Neural crest cell (in vitro differentiated cells): ENCODE data around the gene MVB12B. TPM values are rescaled to one million over a fixed set of nuclear protein-coding genes. Genes with fewer than 3 reads are reported as not detected.
A peak's percentile ranks its signal among the peaks of the same experiment; 100 is the strongest.

Experiments
- DNase-seq: peaks from one replicate; pipeline ENCODE4 v3.0.0; 2021; ENCODE audit warnings: low read depth, mixed read lengths, low spot score
- H3K27ac Mint-ChIP-seq: one replicate; pipeline ENCODE4 v1.8.0; 2021; ENCODE audit warnings: mild to moderate bottlenecking, mixed read lengths; ENCODE audit not compliant: unreplicated experiment
- H3K27me3 Mint-ChIP-seq: 2 replicates; pipeline ENCODE4 v1.8.0; 2021; ENCODE audit warnings: low read depth, mild to moderate bottlenecking, mixed read lengths
- H3K36me3 Mint-ChIP-seq: 2 replicates; pipeline ENCODE4 v1.8.0; 2021; ENCODE audit warnings: low read depth, mild to moderate bottlenecking, mixed read lengths
- H3K4me1 Mint-ChIP-seq: 2 replicates; pipeline ENCODE4 v1.8.0; 2021; ENCODE audit warnings: mixed read lengths
- H3K4me3 Mint-ChIP-seq: one replicate; pipeline ENCODE4 v1.8.0; 2021; ENCODE audit warnings: mild to moderate bottlenecking, mixed read lengths
- H3K9me3 Mint-ChIP-seq: 2 replicates; pipeline ENCODE4 v1.8.0; 2021; ENCODE audit warnings: mixed read lengths
- total RNA-seq: library from RNA; stranded (reverse); gene quantifications from 2 replicates; pipeline ENCODE4 v1.2.1, GENCODE V29; 2021
- TF ChIP-seq, protein P1 (sequence below): fragments of 200-600 bp; sonication (generic); conservative IDR thresholded peaks from 2 replicates; pipeline ENCODE4 v1.5.0; 2021; ENCODE audit warnings: antibody characterized with exemption, mild to moderate bottlenecking

MVB12B gene
- total RNA-seq, 1 donor from 2014 or later: 68.1 TPM

- H3K9me3 Mint-ChIP-seq: no peaks in the 10 kb centered on the region
- peak overlapping the region; percentile 60 for H3K27ac Mint-ChIP-seq
- no peaks in the 10 kb centered on the region for H3K36me3 Mint-ChIP-seq
- H3K27me3 Mint-ChIP-seq: peaks cover 21% of the 10 kb centered on the region
- DNase-seq: no peak
- H3K4me3 Mint-ChIP-seq: no peak overlapping the region
- H3K4me1 Mint-ChIP-seq: peaks cover 42% of the 10 kb centered on the region
- TF ChIP-seq, protein P1, sequence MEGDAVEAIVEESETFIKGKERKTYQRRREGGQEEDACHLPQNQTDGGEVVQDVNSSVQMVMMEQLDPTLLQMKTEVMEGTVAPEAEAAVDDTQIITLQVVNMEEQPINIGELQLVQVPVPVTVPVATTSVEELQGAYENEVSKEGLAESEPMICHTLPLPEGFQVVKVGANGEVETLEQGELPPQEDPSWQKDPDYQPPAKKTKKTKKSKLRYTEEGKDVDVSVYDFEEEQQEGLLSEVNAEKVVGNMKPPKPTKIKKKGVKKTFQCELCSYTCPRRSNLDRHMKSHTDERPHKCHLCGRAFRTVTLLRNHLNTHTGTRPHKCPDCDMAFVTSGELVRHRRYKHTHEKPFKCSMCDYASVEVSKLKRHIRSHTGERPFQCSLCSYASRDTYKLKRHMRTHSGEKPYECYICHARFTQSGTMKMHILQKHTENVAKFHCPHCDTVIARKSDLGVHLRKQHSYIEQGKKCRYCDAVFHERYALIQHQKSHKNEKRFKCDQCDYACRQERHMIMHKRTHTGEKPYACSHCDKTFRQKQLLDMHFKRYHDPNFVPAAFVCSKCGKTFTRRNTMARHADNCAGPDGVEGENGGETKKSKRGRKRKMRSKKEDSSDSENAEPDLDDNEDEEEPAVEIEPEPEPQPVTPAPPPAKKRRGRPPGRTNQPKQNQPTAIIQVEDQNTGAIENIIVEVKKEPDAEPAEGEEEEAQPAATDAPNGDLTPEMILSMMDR: no peak
These were observed 205.9 kb downstream of the MVB12B start for GRCh38 chr9:126532489-126532888.

DNA sequence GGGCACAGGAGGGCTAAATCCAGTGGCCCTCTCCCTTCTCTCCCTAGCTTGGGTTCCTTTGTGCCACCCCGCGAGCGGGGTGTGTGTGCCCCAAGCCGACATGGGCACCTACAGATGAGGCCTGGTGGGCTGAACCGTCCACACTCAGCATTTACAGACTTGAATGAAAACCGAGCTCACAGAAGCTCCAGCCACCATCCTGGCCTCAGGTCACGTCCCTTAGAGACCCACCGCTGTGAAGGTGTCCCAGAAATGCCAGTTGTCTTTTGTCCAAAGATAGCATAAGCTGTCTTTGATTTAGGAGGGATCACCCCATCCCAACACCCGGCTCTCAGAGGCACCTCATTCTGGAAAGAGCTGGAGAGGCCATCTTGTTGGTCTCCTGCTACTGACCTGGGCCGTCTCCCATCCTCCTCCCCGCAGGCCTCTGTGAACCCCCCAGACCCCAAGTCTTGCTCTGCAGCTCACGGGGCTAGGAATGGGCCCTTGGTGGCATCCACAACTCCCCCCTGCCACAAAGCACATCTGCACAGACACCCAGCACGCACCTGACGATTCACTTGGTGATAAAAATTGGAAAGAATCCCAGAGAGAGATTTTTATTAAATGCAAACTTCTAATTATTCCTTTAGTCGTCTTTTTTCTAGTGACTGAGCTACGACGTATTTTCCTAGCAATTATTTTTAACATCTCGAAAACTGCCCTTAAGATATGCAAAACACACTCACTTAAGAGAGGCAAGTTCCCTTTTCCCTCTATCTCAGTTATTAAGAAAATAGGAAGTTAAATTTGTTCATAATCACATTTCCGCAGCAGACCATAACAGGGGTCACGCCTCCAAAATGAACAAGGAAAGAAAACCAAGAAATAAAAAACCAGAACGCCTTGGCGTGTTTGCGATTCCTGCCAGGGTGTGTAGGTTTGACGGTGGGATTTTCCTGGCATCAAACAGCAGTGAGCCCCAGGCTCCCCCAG, 206.6 kb downstream of the MVB12B start:
- Mint-ChIP-seq H3K4me3 (no peak overlapping the region), H3K9me3 (no peaks in the 10 kb centered on the region), H3K36me3 (no peaks in the 10 kb centered on the region), H3K27me3 (peaks cover 21% of the 10 kb centered on the region), H3K27ac (peak overlapping the region; percentile 60), H3K4me1 (peaks cover 39% of the 10 kb centered on the region)
- TF ChIP-seq, protein P1: no peak
- DNase-seq: no peak

GRCh38 chr9:126533926-126534310, 207.3 kb downstream of the MVB12B start:
- Mint-ChIP-seq H3K27ac (no peak overlapping the region), H3K4me1 (peaks cover 35% of the 10 kb centered on the region), H3K4me3 (no peak overlapping the region), H3K36me3 (no peaks in the 10 kb centered on the region), H3K27me3 (peaks cover 21% of the 10 kb centered on the region), H3K9me3 (no peaks in the 10 kb centered on the region)
- DNase-seq: no peak
- TF ChIP-seq, protein P1: no peak

DNA sequence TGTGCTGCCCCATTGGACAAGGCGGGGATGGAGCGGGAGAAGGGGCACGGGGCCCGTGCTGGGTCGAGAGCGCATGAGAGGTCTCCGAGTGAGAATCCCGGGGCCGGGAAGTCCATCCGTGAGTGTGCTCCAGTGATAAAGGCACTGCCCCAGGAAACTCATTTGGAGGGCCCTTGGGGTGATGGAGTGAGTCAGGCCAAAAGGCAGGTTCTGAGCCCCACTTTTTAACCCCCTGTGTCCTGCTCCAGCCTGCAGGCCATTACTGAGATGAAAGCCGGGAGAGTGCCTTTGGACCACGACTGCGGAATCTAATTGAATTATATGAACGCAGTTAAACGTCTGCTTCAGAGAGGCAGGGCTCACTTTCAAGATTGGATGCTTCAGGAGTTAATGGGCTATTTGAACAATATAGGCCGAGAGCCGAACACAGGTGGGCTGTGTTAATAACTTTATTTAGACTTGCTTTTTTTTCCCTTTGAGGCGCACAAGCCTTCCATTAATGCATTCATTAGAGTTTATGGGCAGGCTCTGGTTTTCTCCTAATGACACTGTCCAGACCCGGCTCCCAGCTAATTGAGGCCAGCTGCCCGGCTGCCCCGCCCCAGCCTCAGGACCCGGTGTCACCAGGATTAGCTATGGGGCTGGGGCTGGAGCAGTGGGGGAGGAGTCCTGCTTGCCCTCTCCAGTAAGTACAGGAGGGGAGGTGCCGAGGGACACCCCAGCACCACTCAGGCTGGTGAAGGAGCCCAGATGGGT, 208.0 kb downstream of the MVB12B start:
- Mint-ChIP-seq H3K36me3 (no peaks in the 10 kb centered on the region), H3K4me3 (no peak overlapping the region), H3K27me3 (peaks cover 21% of the 10 kb centered on the region), H3K9me3 (no peaks in the 10 kb centered on the region), H3K27ac (no peak overlapping the region), H3K4me1 (peaks cover 28% of the 10 kb centered on the region)
- no peak for DNase-seq
- TF ChIP-seq, protein P1: no peak

DNA sequence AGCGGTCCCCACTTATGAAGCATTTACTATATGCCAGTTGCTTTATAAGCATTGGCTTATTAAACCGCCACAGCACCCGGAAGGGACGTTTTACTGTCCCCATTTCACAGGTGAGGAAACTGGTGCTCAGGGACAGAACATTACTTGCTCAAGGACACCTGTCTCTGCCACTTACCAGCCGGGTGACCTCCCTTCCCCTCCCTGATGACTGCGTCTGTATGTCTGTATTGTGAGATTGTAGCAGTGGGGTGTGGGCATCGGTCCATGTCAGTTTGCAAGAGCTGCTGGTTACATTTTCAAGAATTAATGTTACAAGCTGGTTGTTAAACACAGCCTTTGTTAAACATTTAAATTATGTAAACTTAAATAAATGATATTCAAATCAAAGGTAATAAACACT, 209.5 kb downstream of the MVB12B start:
- no peak for DNase-seq
- Mint-ChIP-seq H3K27ac (no peak overlapping the region), H3K4me1 (peaks cover 22% of the 10 kb centered on the region), H3K36me3 (no peaks in the 10 kb centered on the region), H3K9me3 (no peaks in the 10 kb centered on the region), H3K27me3 (peaks cover 21% of the 10 kb centered on the region), H3K4me3 (no peak overlapping the region)
- TF ChIP-seq, protein P1: no peak
